CD4-positive, alpha-beta T cell treated with Interferon gamma for 1 hour (primary cell): ENCODE data around the gene NBPF26.
"Not testable (repeated sequence)": the region's sequence is repeated elsewhere in the genome, so short reads cannot be mapped to it uniquely, and the experiment has no call there.

Experiments
- DNase-seq: peaks from one replicate; pipeline ENCODE4 v3.0.0-alpha.2; 2020

Gene NBPF26

DNA sequence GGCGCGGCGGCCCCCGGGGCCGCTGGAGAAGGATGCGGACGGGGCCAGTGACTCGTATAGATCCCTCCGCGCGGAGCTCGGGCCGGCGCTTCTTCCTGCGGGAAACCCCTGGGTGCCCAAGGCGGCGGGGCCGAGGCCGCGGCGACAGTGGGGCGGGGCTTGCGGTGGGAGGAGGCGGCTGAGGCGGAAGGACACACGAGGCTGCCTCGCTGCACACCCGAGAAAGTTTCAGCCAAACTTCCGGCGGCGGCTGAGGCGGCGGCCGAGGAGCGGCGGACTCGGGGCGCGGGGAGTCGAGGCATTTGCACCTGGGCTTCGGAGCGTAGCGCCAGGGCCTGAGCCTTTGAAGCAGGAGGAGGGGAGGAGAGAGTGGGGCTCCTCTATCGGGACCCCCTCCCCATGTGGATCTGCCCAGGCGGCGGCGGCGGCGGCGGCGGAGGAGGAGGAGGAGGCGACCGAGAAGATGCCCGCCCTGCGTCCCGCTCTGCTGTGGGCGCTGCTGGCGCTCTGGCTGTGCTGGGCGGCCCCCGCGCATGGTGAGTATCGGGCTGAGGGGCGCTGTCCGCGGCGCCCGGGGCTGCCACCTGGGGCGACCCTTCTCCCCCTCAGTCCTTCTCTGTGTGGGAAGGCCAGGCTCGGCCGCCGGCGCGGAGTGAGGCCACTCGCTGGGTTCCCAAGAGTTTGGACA lies at the start of gene NBPF26:
Gene NBPF26, plus strand, starts transcription at position 231 of the 688 bp plus-strand sequence.
- DNase-seq: peak; percentile 85

DNA sequence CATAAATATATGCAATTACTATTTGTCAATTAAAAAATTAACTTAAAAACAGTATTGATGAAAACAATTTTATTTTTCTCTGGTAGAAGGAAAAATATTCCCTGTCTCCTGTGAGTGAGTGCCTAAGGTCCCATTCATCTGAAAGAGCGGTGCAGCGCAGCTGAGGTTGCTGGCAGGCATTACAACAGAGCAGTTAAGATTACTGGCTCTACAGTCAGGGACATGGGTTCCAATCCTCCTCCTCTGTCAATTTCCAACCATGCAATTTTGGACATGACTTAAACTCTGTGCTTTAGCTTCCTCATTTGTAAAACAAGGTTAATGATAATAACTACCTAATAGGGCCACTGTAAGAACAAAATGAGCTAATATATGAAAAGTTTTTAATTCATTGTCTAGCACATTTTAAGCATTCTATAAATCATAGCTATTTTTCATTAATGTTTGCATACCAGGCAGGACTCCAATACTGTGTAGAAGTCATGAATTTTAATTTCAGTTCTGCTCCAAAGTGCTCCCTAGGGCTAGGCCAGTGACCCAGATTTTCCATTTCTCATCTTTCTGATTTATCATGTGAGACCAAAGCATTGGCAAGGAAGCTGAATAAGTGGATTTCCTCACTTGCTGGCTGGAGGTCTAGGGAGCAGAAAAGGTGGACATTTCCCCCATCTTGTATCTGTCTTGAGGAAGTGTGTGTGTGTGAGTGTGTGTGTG lies 43.5 kb upstream of the NBPF26 start:
- not testable (repeated sequence) for DNase-seq

DNA sequence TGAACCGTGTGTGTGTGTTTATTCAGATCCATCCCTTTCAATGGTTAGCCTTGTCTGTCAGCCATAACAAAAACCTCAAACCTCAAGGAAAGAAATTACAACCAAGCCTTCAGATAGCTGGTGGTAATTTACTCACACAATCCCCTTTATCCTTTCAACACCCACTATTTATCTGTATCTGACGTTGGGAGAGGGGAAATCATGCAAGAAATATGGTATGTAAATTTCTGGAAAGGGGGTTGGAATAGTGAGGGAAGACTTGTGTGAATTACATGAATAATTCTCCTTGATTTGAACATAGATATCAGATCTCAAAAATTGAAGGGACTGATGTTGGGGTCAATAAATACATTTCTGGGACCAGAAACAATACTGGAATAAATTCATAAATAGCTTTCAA lies 42.8 kb upstream of the NBPF26 start:
- not testable (repeated sequence) for DNase-seq

DNA sequence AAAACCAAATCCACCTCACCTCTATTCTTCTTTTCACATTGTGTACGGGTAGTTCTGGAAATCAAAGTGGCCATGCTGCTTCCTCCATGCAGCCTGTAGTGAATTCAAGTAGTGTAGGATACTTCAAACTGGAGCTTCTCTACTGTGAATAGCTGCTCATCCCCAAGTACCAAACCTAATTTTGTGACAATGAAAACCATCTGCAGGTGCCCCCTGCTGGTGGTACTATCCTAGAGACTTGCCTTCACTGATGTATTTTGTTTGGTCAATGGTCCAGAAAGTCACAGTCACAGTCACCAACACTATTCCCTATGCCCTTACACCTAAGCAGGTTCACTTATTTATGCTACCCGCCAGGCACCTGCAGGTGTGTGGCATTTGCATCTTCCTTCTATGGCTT lies 39.3 kb upstream of the NBPF26 start:
- DNase-seq: not testable (repeated sequence)

DNA sequence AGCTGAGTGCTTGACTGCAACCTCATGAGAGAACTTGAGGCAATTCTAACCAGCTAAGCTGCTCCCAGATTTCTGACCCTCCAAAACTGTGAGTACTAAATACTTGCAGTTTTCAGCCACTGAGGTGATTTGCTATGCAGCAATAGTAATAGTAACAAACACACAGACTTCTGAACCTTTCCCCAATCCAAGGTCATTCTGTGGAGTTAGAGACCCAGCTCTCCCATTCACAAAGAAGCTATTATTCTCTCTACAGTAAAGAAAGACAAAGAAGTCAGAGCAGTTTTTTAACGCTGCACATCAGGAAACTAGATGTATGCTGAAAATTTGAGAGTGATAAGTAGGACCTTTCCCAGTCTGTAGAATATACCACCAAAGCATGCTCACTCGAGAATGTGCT lies 38.1 kb upstream of the NBPF26 start:
- DNase-seq: not testable (repeated sequence)

DNA sequence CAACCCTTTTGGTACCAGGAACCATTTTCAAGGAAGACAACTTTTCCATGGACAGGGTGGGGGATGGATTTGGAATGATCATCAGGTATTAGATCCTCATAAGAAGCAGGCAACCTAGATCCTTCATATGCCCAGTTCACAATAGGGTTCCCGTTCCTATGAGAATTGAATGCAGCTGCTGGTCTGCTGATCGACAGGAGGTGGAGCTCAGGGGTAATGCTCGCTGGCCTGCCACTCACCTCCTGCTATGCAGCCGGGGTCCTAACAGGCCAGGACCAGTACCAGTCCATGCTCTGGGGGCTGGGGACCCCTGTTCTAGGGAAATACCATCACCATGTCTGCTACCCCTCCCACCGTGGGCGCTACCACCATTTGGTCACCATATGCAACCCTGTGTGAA lies 36.5 kb upstream of the NBPF26 start:
- DNase-seq: not testable (repeated sequence)

DNA sequence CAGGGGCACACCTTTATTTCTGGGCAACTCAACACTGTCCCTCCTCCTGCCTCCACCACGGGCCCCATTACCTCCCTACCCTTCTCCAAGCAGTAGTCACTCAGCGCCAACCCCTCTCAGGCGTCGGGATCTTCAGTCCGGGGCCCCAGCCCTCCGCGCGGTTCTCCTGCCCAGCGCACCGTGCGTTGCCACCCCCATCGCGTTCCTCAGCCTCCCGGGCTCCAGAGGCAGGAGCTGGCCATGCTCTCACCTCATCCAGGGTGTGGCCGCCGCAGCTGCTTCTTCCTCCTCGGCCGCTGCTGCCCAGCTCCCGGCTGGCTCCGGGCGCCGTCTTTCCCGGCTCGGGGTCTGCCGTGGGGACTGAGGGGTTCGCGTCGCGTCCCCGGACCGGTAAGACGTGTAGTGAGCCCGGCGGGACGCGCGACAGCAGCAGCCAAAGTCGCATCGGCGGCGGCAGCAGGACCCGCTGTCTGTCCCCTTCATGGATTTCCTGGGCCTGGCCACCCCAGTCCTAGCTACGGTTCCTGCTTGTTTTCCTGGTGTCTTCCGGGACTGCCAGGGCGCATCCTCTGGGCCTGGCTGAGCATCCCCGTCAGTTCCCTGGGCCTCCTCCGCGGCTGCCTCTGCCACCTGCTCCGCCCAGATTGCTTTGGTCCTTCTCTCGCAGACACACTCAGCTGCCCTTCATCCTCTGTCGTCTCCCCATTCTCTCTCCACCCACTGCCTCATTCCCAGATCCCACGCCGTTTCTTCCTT lies 22.8 kb upstream of the NBPF26 start:
- DNase-seq: not testable (repeated sequence)

DNA sequence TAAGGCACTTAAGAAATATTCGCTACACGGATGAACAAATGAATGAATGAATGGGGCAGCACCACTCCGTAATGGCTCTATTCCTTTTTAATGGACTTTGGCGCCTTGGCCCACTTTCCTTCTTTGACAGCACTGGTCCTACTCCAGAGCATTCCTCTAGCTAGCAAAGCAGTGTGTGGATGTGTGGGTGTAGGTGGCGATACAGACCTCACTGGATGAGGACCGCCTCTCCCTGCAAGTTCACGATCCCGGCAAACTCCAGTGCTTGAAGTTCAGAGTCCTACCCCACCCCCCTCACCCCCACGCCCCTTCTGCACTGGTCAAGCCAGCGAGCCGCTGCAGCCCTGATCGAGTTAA lies 409 bp upstream of the NBPF26 start:
- DNase-seq: not testable (repeated sequence)

DNA sequence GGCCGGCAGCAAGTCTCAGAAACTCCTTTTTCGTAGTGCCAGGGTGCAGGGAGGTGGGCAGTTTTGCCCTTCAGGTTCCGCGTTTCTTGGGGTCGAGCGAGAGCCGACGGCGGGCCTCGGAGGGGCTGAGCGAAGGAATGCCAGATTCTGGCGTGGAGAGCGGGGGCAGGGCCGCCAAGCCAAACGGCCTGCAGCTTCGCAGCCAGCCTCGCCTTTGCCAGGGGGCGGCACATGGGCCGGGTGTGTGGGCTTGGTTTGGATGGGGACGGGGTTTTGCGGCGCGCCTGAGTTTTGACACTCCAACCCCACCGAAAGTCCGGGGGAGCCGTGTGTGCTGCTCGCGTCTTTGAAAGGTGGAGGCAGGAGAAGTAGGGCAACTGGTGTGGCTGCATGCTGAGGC lies 762 bp downstream of the NBPF26 start:
- DNase-seq: peak; percentile 3

DNA sequence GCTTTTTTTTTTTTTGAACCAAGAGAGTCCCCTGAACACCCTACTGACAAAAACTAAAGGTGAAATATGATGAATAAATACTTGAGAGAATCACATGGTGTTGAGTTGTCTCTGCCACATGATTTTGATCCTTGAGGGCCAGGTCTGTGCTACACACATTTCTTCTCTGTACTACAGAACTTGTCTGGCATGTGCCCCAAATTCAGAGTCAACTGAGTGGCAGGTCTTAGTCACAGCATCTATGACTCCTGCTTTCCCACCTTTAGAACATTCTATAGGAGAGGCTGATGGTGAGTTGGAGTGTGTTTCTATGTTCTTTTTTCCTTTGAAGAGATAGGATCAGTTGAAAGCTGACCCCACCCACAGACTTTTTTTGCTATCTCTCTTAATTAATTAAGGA lies 5.1 kb downstream of the NBPF26 start:
- DNase-seq: not testable (repeated sequence)

DNA sequence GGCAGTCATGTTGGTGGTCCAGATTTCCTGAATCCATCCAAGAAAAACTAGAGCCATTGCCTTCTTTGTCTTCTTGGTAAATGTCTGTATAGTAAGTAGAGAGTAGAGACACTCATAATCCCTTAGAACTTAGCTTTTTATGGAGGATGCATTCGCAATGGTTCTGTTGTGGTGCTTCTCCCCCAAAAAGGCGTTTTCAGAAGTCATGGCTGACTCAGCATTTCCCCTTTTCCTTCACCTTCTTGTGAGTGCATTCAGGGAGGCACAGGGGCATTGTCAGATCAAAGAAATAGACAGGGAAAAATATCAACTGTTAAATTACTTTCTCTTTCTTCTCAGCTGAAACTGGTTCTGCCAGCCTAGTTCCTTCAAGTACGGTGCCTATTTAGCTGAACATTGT lies 45.3 kb downstream of the NBPF26 start:
- not testable (repeated sequence) for DNase-seq

DNA sequence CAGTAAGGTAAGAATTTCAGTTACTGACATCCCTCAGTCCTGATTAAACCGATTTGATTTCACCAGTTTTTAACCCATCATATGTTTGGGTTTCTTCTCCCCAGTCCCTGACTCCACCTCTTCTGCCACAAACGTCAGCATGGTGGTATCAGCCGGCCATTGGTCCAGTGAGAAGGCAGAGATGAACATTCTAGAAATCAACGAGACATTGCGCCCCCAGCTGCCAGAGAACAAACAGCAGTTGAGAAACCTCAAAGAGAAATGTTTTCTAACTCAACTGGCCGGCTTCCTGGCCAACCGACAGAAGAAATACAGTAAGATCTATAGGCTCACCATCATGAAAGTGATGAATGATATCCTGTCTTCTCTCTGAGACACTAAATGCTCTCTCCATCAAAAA lies 81.7 kb downstream of the NBPF26 start:
- DNase-seq: not testable (repeated sequence)

DNA sequence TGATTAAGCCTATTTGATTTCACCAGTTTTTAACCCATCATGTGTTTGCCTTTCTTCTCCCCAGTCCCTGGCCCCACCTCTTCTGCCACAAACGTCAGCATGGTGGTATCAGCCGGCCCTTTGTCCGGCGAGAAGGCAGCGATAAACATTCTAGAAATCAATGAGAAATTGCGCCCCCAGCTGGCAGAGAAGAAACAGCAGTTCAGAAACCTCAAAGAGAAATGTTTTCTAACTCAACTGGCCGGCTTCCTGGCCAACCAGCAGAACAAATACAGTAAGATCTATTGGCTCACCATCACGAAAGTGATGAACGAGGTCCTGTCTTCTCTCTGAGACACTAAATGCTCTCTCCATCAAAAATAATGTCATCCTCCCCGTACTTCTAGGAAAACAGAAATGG lies 88.1 kb downstream of the NBPF26 start:
- DNase-seq: peak; percentile 46

DNA sequence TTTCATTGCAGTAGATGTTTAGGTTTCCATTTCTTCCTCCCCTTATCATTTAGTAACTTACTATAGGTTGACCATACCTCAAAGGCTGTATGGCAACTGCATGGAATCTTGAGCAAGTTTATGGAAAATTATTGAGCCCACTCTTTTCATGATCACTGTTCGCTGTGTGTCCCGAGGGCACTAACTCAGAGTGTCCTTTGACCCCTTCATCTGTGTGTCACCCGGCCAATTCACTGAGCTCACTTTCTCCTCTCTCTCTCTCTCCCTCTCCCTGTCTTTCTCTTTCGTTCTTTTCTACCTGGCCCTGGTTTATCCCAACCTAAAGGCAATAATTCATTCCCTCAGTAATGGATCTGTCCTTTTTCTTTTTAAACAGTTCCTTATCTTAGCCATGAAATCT lies 101.3 kb downstream of the NBPF26 start:
- not testable (repeated sequence) for DNase-seq

DNA sequence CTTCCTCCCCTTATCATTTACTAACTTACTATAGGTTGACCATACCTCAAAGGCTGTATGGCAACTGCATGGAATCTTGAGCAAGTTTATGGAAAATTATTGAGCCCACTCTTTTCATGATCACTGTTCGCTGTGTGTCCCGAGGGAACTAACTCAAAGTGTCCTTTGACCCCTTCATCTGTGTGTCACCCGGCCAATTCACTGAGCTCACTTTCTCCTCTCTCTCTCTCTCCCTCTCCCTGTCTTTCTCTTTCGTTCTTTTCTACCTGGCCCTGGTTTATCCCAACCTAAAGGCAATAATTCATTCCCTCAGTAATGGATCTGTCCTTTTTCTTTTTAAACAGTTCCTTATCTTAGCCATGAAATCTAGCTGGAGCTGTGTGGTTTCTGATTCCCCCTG lies 102.9 kb downstream of the NBPF26 start:
- not testable (repeated sequence) for DNase-seq

DNA sequence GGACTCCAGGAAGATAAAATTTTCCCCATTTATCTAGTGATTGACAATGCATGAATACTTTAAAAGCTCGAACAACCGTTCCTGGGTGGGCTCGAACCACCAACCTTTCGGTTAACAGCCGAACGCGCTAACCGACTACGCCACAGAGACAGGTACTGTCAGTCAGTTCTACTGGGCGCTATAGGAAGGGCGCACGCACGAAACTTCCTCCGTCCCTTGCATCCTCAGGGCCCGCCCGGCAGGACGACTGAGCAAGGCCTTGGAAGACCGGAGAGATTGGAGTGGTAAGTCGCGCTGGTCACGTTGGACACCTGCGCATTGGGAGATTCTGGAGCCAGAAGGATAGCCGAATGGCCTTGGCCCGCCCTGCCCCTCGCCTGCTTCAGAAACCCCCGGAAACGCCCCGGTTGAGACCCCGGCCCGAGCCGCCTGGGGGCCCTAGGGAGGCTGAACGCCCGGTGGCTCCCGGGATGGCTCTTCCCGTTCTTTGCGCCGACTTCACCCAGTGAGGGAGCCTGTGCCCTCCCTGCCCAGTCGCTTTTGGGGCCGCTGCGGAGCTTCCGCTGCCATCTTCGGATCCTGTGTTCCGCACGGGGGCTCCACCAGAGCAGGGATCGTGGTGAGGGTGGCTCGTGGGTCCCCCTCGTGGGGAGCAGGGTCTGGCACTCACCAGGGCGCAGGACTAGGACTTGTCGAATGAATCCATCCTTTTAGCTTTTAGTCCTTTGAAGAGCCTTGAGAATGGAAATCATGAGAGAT lies 120.6 kb downstream of the NBPF26 start:
- peak; percentile 85 for DNase-seq

DNA sequence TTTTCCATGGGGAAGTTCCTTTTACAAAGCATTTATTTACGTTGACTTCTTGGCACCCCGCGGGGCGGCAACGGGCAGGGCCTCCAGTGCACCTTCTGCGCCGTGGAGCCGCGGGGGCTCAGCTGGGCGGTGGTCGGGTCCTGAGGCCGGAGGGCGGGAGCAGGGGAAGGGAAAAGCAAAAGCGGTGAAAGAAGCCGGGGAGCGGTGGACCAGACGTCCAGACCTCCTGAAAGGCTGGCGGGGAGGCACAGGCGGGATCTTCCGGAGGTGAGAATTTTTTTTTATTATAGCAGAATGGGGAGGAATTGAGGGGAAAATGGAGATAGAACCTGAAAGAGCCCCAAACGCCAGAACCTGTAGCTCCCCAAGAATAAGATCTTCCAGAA lies 121.2 kb downstream of the NBPF26 start:
- DNase-seq: not testable (repeated sequence)

DNA sequence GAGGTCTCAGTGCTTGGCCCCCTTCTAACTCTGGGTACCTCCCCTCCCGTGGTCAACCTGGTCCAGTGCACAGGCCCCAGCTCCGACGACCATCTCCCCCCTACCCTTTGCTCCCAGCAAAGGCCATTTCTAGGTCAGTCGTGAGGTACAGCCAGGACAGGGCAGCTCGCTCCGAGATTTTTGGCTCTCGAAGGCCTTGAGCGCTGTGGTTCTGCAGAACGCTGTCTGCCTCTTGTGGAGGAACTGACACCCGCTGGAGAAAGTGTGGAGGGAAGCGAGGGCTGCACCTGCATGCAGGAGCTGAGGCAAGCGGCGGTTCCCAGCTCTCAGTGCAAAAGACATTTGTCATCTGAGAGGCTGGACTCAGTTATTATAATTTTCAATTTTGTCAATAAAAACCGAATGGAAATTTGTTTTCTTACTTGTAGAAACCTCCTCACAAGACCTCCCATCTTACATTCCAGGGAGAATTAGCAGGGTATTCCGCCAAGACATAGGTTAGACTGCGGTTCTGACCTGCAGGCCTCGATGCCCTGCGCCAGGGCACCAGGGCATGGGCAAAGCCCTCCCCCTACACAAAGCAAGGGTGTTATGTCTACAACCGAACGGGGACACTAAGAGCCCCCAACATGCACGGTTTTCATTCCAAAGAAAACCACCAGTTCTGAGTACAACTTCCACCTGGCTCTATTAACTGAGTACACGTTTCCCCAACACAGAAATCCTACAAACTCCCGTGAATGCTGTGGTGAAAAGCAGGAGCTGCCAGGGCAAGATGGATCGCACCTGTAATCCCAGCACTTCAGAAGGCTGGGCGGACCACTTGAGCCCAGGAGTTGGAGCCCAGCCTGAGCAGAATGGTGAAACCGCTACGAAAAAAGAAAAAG lies 125.9 kb downstream of the NBPF26 start:
- DNase-seq: peak; percentile 39

DNA sequence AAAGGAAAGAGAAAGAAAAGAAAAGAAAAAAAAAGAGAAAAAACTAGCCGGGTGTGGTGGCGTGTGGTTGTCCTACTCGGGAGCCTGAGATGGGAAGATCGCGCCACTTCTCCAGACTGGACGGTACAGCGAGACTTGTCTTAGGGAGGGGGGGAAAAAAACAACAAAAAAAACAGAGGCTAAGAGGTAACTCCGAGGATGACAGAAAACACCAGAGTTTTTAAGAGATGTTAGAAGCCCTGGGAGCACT lies 126.5 kb downstream of the NBPF26 start:
- not testable (repeated sequence) for DNase-seq

DNA sequence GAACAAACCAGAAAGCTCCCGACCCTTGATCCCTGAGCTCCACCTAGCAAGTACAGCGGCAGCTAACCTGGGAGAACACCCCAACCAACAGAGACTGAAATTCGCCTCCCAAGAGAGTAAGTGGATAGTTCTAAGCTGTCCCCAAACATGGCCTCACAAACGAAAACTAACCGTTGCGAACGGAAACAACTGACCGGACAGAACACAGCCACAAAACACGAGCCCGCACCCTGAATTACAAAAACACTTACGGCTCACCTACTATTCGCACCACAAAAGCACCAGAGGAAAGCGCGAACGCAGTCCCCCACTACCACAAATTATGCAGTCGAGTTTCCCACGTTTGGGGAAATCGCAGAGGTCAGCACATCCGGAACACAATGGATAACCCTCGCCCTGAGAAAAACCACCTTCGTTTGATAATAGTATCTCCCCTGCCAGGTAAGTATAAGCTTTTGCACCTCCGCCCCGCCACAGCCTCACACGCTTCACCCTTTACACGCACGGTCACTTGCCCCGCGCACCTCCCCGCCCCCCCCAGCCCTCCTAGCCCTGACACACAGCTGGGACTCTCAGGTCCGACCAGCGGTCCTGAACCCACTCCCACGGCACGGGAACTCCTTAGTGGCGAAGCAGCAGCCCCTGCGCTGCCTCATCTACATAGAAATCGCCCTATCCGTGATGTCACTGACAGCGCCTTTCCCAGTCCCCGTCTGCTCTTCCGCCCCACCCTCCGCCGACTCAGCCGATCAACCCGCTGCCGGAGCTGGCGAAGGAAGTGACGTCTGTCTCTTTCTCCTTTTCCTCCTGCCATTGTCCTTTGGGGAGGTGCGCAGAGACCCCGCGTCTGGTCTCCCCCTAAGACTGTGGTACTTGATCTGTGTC lies 127.0 kb downstream of the NBPF26 start:
- peak; percentile 94 for DNase-seq

DNA sequence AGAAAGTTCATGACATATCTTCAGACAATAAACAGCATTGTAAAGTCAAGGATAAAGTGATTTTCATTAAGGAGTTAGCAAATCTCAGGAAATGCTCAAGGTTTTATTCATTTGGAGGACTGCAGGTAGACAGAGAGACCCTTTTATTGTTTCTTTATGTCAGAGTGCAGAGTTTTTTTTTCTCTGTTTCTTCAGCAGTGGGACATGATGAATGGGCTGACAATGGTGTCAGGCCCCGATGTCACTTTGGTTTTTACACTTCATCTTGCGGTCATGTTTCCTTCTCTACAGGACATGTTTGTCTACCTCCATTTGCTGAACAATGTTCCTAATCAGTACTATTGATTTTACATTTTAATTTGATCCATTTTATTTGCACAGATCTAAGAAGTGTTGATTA lies 134.4 kb downstream of the NBPF26 start:
- DNase-seq: peak; percentile 2
